HEK293 (cell line): ENCODE results near the gene GRK3.

ENCODE experiments used
- CTCF ChIA-PET: fragments of 350-600 bp; formaldehyde crosslinking; extraction: SDS; loops from one replicate; lab custom pipeline; 2021; ENCODE audit warnings: antibody characterized with exemption; lab: Yijun Ruan, JAX
- POLR2A ChIA-PET: fragments of 300-600 bp; formaldehyde crosslinking; extraction: SDS; loops from one replicate; lab custom pipeline; 2020; ENCODE audit warnings: antibody characterized with exemption, inconsistent platforms; lab: Yijun Ruan, JAX
- H3K27ac ChIP-seq: fragments of 200-500 bp; sonication (Bioruptor generic); 2 replicates; pipeline ENCODE4 v1.5.1; 2014; ENCODE audit warnings: low read depth, low read length, control low read depth, inconsistent platforms; ENCODE audit errors: extremely low read depth
- H3K36me3 ChIP-seq, 2 experiments: fragments of 200-500 bp in 1 of 2; sonication (Bioruptor generic) in 1 of 2; 1 replicate in 1 of 2; 2 replicates in 1 of 2; pipeline ENCODE4 v1.5.1; 2014 to 2017; ENCODE audit warnings: inconsistent platforms in 2 of 2, low read length in 2 of 2; ENCODE audit not compliant: control insufficient read depth in 2 of 2, insufficient read depth in 1 of 2
- H3K4me1 ChIP-seq: fragments of 200-500 bp; sonication (Bioruptor generic); 2 replicates; pipeline ENCODE4 v1.5.1; 2014; ENCODE audit warnings: mild to moderate bottlenecking, low read length, inconsistent platforms; ENCODE audit not compliant: control insufficient read depth, insufficient read depth
- H3K4me3 ChIP-seq: 2 replicates; pipeline ENCODE4 v1.5.1; 2011; ENCODE audit warnings: low read depth, mild to moderate bottlenecking, control low read depth, low read length, moderate library complexity
- H3K9me3 ChIP-seq: fragments of 200-500 bp; sonication (Bioruptor generic); 2 replicates; pipeline ENCODE4 v1.5.1; 2014; ENCODE audit warnings: low read depth, low read length, inconsistent platforms; ENCODE audit not compliant: control insufficient read depth, insufficient read depth
- EGR2 ChIP-seq: fragments of 450-650 bp; formaldehyde crosslinking; IDR thresholded peaks from 2 replicates; pipeline ENCODE4 v1.5.1; 2016; ENCODE audit warnings: low read depth, missing biosample characterization, missing genetic modification characterization
- IKZF3 ChIP-seq: fragments of 450-650 bp; IDR thresholded peaks from 2 replicates; pipeline ENCODE4 v1.5.0; 2018; ENCODE audit warnings: missing biosample characterization, mild to moderate bottlenecking, missing genetic modification characterization, moderate library complexity
- KLF1 ChIP-seq: fragments of 450-650 bp; formaldehyde crosslinking; IDR thresholded peaks from 2 replicates; pipeline ENCODE4 v1.5.1; 2016; ENCODE audit warnings: missing biosample characterization, missing genetic modification characterization
- PATZ1 ChIP-seq: fragments of 450-650 bp; formaldehyde crosslinking; IDR thresholded peaks from 2 replicates; pipeline ENCODE4 v1.5.1; 2016; ENCODE audit warnings: missing biosample characterization, missing genetic modification characterization
- ZBTB44 ChIP-seq: fragments of 450-650 bp; IDR thresholded peaks from 2 replicates; pipeline ENCODE4 v1.5.1; 2018; ENCODE audit warnings: missing biosample characterization, mild to moderate bottlenecking, missing genetic modification characterization
- ZFHX2 ChIP-seq: fragments of 450-650 bp; formaldehyde crosslinking; conservative IDR thresholded peaks from 2 replicates; pipeline ENCODE4 v1.5.1; 2016; ENCODE audit warnings: missing biosample characterization, missing genetic modification characterization
- ZFP3 ChIP-seq: fragments of 450-650 bp; formaldehyde crosslinking; IDR thresholded peaks from 2 replicates; pipeline ENCODE4 v1.5.1; 2016; ENCODE audit warnings: low read depth, missing biosample characterization, missing genetic modification characterization
- ZIC2 ChIP-seq: fragments of 450-650 bp; formaldehyde crosslinking; IDR thresholded peaks from 2 replicates; pipeline ENCODE4 v1.5.1; 2016; ENCODE audit warnings: missing biosample characterization, missing genetic modification characterization
- ZNF114 ChIP-seq: fragments of 450-650 bp; formaldehyde crosslinking; IDR thresholded peaks from 2 replicates; pipeline ENCODE4 v1.5.0; 2017; ENCODE audit warnings: missing biosample characterization, missing genetic modification characterization
- ZNF530 ChIP-seq: fragments of 450-650 bp; formaldehyde crosslinking; IDR thresholded peaks from 2 replicates; pipeline ENCODE4 v1.5.1; 2016; ENCODE audit warnings: low read depth, missing biosample characterization, missing genetic modification characterization
- ZNF639 ChIP-seq: fragments of 450-650 bp; formaldehyde crosslinking; IDR thresholded peaks from 2 replicates; pipeline ENCODE4 v1.5.1; 2016; ENCODE audit warnings: missing biosample characterization, missing genetic modification characterization
- ZNF76 ChIP-seq: fragments of 450-650 bp; formaldehyde crosslinking; IDR thresholded peaks from 2 replicates; pipeline ENCODE4; 2016; ENCODE audit warnings: low read depth, missing biosample characterization, missing genetic modification characterization, borderline replicate concordance
- TF ChIP-seq, protein P1 (sequence below): IDR thresholded peaks from 2 replicates; pipeline ENCODE4 v1.6.1; 2011; ENCODE audit warnings: mild to moderate bottlenecking, low read depth, low read length, borderline replicate concordance

GRK3 gene

DNA sequence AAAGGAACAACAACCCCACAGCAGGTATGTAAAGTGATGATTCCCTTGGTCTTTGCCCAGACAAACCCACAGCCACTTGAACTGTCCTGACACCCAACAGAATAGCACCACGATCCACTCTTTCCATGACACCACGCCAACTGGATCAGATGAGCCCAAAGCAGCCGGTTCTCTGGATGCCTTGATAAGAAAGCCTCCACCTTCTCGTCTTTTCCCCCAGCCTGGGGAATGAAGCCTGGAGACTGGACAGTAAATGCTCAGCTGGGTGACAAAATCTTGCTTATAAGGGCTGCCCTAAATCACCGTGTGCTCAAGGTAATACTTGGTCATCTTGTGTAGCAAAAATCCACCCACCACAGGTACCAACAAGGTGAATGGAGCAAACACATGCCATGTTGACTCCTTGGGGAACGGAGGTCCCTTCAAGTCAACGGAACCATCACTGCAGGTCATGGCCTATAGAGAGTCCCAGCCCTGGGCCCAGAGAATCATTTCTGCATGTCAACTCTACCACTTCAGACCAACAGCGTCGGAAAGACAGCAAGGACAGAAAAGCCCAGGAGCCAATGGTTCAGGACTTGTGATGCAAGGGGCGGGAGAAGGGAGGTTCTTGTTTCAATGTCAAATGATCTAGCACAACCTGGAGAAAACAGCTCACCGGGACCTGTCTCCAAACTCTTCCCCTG is 175.3 kb downstream of the GRK3 start:
- CTCF ChIA-PET: no interaction called here
- Histone ChIP-seq H3K27ac (no peak overlapping the region), H3K4me3 (no peak overlapping the region), H3K36me3 (no peaks in the 10 kb centered on the region), H3K4me1 (no peaks in the 10 kb centered on the region), H3K9me3 (no peaks in the 10 kb centered on the region)
- TF ChIP-seq KLF1 (tag by site-specific recombination) (no peak), ZNF639 (tag by site-specific recombination) (no peak), ZFP3 (tag by site-specific recombination) (no peak), ZBTB44 (tag by site-specific recombination) (no peak), ZIC2 (tag by site-specific recombination) (no peak), ZNF76 (no peak), ZNF530 (tag by site-specific recombination) (no peak), ZNF114 (tag by site-specific recombination) (no peak), IKZF3 (tag by site-specific recombination) (no peak)
- POLR2A ChIA-PET: no interaction called here

GRCh38 chr22:25741692-25742626 is 177.5 kb downstream of the GRK3 start, which contains the start of gene MYO18B:
Gene MYO18B (plus strand): TSS chr22:25742188. CDS start chr22:25761093, 18,905 bp downstream.
- Histone ChIP-seq H3K36me3 (no peaks in the 10 kb centered on the region), H3K9me3 (no peaks in the 10 kb centered on the region), H3K27ac (no peak within 1 kb of the TSS), H3K4me3 (no peak within 1 kb of the TSS), H3K4me1 (no peaks in the 10 kb centered on the region)
- TF ChIP-seq ZFHX2 (tag by site-specific recombination) (peak; percentile 53), EGR2 (peak; percentile 35; the same call in 1 of the 2 replicates), PATZ1 (no peak)
- TF ChIP-seq, protein P1, sequence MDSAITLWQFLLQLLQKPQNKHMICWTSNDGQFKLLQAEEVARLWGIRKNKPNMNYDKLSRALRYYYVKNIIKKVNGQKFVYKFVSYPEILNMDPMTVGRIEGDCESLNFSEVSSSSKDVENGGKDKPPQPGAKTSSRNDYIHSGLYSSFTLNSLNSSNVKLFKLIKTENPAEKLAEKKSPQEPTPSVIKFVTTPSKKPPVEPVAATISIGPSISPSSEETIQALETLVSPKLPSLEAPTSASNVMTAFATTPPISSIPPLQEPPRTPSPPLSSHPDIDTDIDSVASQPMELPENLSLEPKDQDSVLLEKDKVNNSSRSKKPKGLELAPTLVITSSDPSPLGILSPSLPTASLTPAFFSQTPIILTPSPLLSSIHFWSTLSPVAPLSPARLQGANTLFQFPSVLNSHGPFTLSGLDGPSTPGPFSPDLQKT: no peak
- ChIA-PET POLR2A (no interaction called here), CTCF (interaction anchor here (1.3 kb wide), 1 partner anchor 31 kb away, joined by 4 read pairs; no protein-coding TSS in a partner anchor)
